IMR-90 (cell line): ENCODE measurements around the gene GLRA2. TPM values are rescaled to one million over a fixed set of nuclear protein-coding genes. Genes with fewer than 3 reads are reported as not detected.

Source experiments
- ATAC-seq: fragments of 200-7000 bp; cut with Tn5 transposase; 2 replicates; pipeline ENCODE4 v1.9.1; 2020; ENCODE audit warnings: low read depth, mild to moderate bottlenecking, moderate library complexity
- BruUV-seq: library from RNA; stranded (reverse); fragments of 400-500 nt; replicated peaks from 2 replicates; lab custom pipeline; 2021; lab: Mats Ljungman, UMichigan
- CTCF ChIA-PET: fragments of 300-600 bp; formaldehyde crosslinking; extraction: SDS; loops from one replicate; lab custom pipeline; 2021; ENCODE audit warnings: antibody characterized with exemption; lab: Yijun Ruan, JAX
- POLR2A ChIA-PET: fragments of 300-600 bp; sonication (Branson Sonifier 250); formaldehyde crosslinking; loops from one replicate; lab custom pipeline; 2022; ENCODE audit warnings: antibody characterized with exemption; ENCODE audit not compliant: unreplicated experiment; lab: Charles Lee
- DNase-seq: peaks from one replicate; pipeline ENCODE4 v3.0.0; 2013
- H2AFZ ChIP-seq: replicated peaks from 2 replicates; pipeline ENCODE3; 2013; ENCODE audit warnings: low read length, mild to moderate bottlenecking; ENCODE audit not compliant: poor library complexity
- H2AK5ac ChIP-seq: 2 replicates; pipeline ENCODE4 v1.6.1; 2013; ENCODE audit warnings: low read depth, low read length, inconsistent platforms
- H2AK9ac ChIP-seq: replicated peaks from 2 replicates; pipeline ENCODE3; 2013; ENCODE audit warnings: mild to moderate bottlenecking, low read depth, low read length, moderate library complexity; ENCODE audit not compliant: poor library complexity
- H2BK120ac ChIP-seq: 2 replicates; pipeline ENCODE4 v1.6.1; 2013; ENCODE audit warnings: low read depth, low read length, inconsistent platforms
- H2BK15ac ChIP-seq: 3 replicates; pipeline ENCODE4 v1.6.1; 2013; ENCODE audit warnings: low read depth, low read length, inconsistent platforms
- H2BK20ac ChIP-seq: 2 replicates; pipeline ENCODE4 v1.6.1; 2013; ENCODE audit warnings: low read depth, mild to moderate bottlenecking, inconsistent platforms, low read length, moderate library complexity
- H2BK5ac ChIP-seq: 2 replicates; pipeline ENCODE4 v1.6.1; 2013; ENCODE audit warnings: mild to moderate bottlenecking, low read depth, low read length, inconsistent platforms; ENCODE audit not compliant: poor library complexity, severe bottlenecking
- H3K14ac ChIP-seq: replicated peaks from 2 replicates; pipeline ENCODE4 v1.6.1; 2013; ENCODE audit warnings: low read depth, low read length, inconsistent platforms
- H3K18ac ChIP-seq: 2 replicates; pipeline ENCODE4 v1.6.1; 2013; ENCODE audit warnings: low read depth, low read length, control low read depth
- H3K23ac ChIP-seq: 2 replicates; pipeline ENCODE4 v1.6.1; 2013; ENCODE audit warnings: low read depth, low read length, inconsistent platforms
- H3K27ac ChIP-seq: 2 replicates; pipeline ENCODE4 v1.5.1; 2013; ENCODE audit warnings: mild to moderate bottlenecking, control low read depth, low read length; ENCODE audit not compliant: insufficient read depth
- H3K27me3 ChIP-seq: 2 replicates; pipeline ENCODE4 v1.6.1; 2013; ENCODE audit warnings: low read length; ENCODE audit not compliant: control insufficient read depth, insufficient read depth
- H3K36me3 ChIP-seq: 2 replicates; pipeline ENCODE4 v1.6.1; 2013; ENCODE audit warnings: low read length, mixed read lengths; ENCODE audit not compliant: control insufficient read depth, insufficient read depth
- H3K4ac ChIP-seq: 2 replicates; pipeline ENCODE4 v1.6.1; 2013; ENCODE audit warnings: low read depth, low read length, inconsistent platforms
- H3K4me1 ChIP-seq: 2 replicates; pipeline ENCODE4 v1.6.1; 2013; ENCODE audit warnings: low read length, mixed read lengths; ENCODE audit not compliant: control insufficient read depth, insufficient read depth
- H3K4me2 ChIP-seq: 2 replicates; pipeline ENCODE4 v1.6.1; 2013; ENCODE audit warnings: low read depth, mild to moderate bottlenecking, control low read depth, low read length, moderate library complexity
- H3K4me3 ChIP-seq: 2 replicates; pipeline ENCODE4 v1.5.1; 2013; ENCODE audit warnings: low read depth, mild to moderate bottlenecking, control low read depth, low read length, moderate library complexity; ENCODE audit not compliant: insufficient read depth
- H3K56ac ChIP-seq: 2 replicates; pipeline ENCODE4 v1.6.1; 2013; ENCODE audit warnings: low read length, inconsistent platforms; ENCODE audit not compliant: insufficient read depth; ENCODE audit errors: extremely low read depth
- H3K79me1 ChIP-seq, 2 experiments: 2 replicates each; pipeline ENCODE4 v1.6.1; 2013; ENCODE audit warnings: low read length in 2 of 2, inconsistent platforms in 1 of 2, low read depth in 1 of 2
- H3K9ac ChIP-seq: 2 replicates; pipeline ENCODE4 v1.6.1; 2013; ENCODE audit warnings: low read depth, low read length, control low read depth
- H3K9me1 ChIP-seq: 2 replicates; pipeline ENCODE4 v1.6.1; 2013; ENCODE audit warnings: low read length, inconsistent platforms; ENCODE audit not compliant: insufficient read depth
- H3K9me3 ChIP-seq: 2 replicates; pipeline ENCODE4 v1.6.1; 2013; ENCODE audit warnings: low read length; ENCODE audit not compliant: control insufficient read depth, insufficient read depth
- H4K20me1 ChIP-seq: 2 replicates; pipeline ENCODE4 v1.6.1; 2013; ENCODE audit warnings: low read length, inconsistent platforms; ENCODE audit not compliant: insufficient read depth
- H4K5ac ChIP-seq: 2 replicates; pipeline ENCODE4 v1.6.1; 2013; ENCODE audit warnings: mild to moderate bottlenecking, low read depth, low read length, control low read depth
- H4K8ac ChIP-seq, 2 experiments: 2 replicates each; pipeline ENCODE4 v1.6.1; 2013; ENCODE audit warnings: low read depth in 2 of 2, low read length in 2 of 2, control low read depth in 1 of 2, inconsistent platforms in 1 of 2
- H4K91ac ChIP-seq: 2 replicates; pipeline ENCODE4 v1.6.1; 2013; ENCODE audit warnings: low read depth, low read length, inconsistent platforms; ENCODE audit not compliant: insufficient read depth
- BHLHE40 ChIP-seq: fragments of 150-350 bp; IDR thresholded peaks from 2 replicates; pipeline ENCODE4 v1.6.1; 2016; ENCODE audit warnings: mild to moderate bottlenecking, low read depth, low read length
- CEBPB ChIP-seq: IDR thresholded peaks from 2 replicates; pipeline ENCODE4 v1.6.1; 2012; ENCODE audit warnings: low read depth, low read length, improper control_type of control experiment
- CHD1 ChIP-seq: IDR thresholded peaks from 2 replicates; pipeline ENCODE4 v1.6.1; 2012; ENCODE audit warnings: low read depth, low read length, improper control_type of control experiment
- CTCF ChIP-seq: conservative IDR thresholded peaks from 2 replicates; pipeline ENCODE4 v1.5.1; 2012; ENCODE audit warnings: mild to moderate bottlenecking, low read depth, low read length, improper control_type of control experiment
- ELK1 ChIP-seq: fragments of 150-350 bp; IDR thresholded peaks from 2 replicates; pipeline ENCODE4 v1.6.1; 2016; ENCODE audit warnings: low read depth, mild to moderate bottlenecking, low read length, moderate library complexity, borderline replicate concordance
- FOS ChIP-seq: fragments of 150-350 bp; IDR thresholded peaks from 2 replicates; pipeline ENCODE4 v1.6.1; 2016; ENCODE audit warnings: low read depth, low read length
- MAFK ChIP-seq: IDR thresholded peaks from 2 replicates; pipeline ENCODE4 v1.6.1; 2012; ENCODE audit warnings: low read depth, low read length, improper control_type of control experiment
- MXI1 ChIP-seq: IDR thresholded peaks from 2 replicates; pipeline ENCODE4 v1.6.1; 2012; ENCODE audit warnings: low read depth, mild to moderate bottlenecking, low read length, moderate library complexity, borderline replicate concordance
- NFE2L2 ChIP-seq: fragments of 150-350 bp; IDR thresholded peaks from 2 replicates; pipeline ENCODE4 v1.6.1; 2016; ENCODE audit warnings: low read depth, mild to moderate bottlenecking, low read length
- POLR2A ChIP-seq: IDR thresholded peaks from 2 replicates; pipeline ENCODE4 v1.6.1; 2012; ENCODE audit warnings: mild to moderate bottlenecking, low read depth, low read length
- RAD21 ChIP-seq: IDR thresholded peaks from 2 replicates; pipeline ENCODE4 v1.6.1; 2012; ENCODE audit warnings: low read length, improper control_type of control experiment
- RCOR1 ChIP-seq: IDR thresholded peaks from 2 replicates; pipeline ENCODE4 v1.6.1; 2012; ENCODE audit warnings: mild to moderate bottlenecking, low read length, improper control_type of control experiment; ENCODE audit not compliant: insufficient replicate concordance
- RFX5 ChIP-seq: IDR thresholded peaks from 2 replicates; pipeline ENCODE4 v1.8.0; 2012; ENCODE audit warnings: low read depth, mild to moderate bottlenecking, low read length, moderate library complexity
- USF2 ChIP-seq: fragments of 150-350 bp; IDR thresholded peaks from 2 replicates; pipeline ENCODE4 v1.6.1; 2017; ENCODE audit warnings: mild to moderate bottlenecking, antibody characterized with exemption, low read length, low read depth
- WGBS, 2 experiments: methylation state at CpG; one replicate each; pipeline versions ENCODE4 v1.1.5 to v1.1.7; 2013; ENCODE audit warnings: missing lambda C conversion rate in 2 of 2; ENCODE audit not compliant: insufficient read length in 1 of 2; ENCODE audit errors: extremely low coverage in 2 of 2; 5-methylcytosine and 5-hydroxymethylcytosine counted together
- dilution Hi-C: fragments of 300-500 bp; cut with HindIII; formaldehyde crosslinking; loops from one replicate; pipeline ENCODE4 v1.14.3; 2018; ENCODE audit warnings: low sequenced_read_pairs; ENCODE audit not compliant: unreplicated experiment
- in situ Hi-C: fragments of 300-500 bp; cut with MboI; formaldehyde crosslinking; loops from 3 replicates; pipeline ENCODE4 v1.14.3; 2019; ENCODE audit warnings: low sequenced_read_pairs, inconsistent platforms, mixed read lengths
- intact Hi-C: fragments of 100-400 bp; cut with micrococcal nuclease; formaldehyde crosslinking; loops from 2 replicates; pipeline ENCODE4 v1.10.0; 2022
- polyA plus RNA-seq, 3 experiments: library from polyadenylated mRNA; depleted of rRNA; stranded (reverse); fragments of >200 nt; gene quantifications; 2 replicates each; pipeline ENCODE4 v1.2.3, GENCODE V29; 2012; ENCODE audit warnings: low replicate concordance in 1 of 3
- total RNA-seq: library from RNA; depleted of rRNA; stranded (reverse); fragments of >200 nt; gene quantifications from 2 replicates; pipeline ENCODE4 v1.2.3, GENCODE V29; 2012

The GLRA2 gene
- total and polyA plus RNA-seq, 2 of the 4 experiments (the other 2 are of a cell fraction) = not detected

- TF ChIP-seq CHD1 (no peak), POLR2A (no peak), ELK1 (no peak), NFE2L2 (no peak), RAD21 (0 out of 2 replicates have a peak, but pooled peaks have one; percentile 19), USF2 (no peak), MXI1 (no peak), RCOR1 (no peak), CTCF (peak; percentile 32; the same call in 1 of the 2 replicates), BHLHE40 (no peak), RFX5 (no peak), CEBPB (no peak), MAFK (no peak), FOS (no peak)
- Histone ChIP-seq H3K14ac (no peak overlapping the region), H3K27me3 (no peaks in the 10 kb centered on the region), H3K36me3 (no peaks in the 10 kb centered on the region), H2BK120ac (no peak overlapping the region), H2AK9ac (no peak overlapping the region), H3K4me3 (no peak overlapping the region), H4K20me1 (no peaks in the 10 kb centered on the region), H3K9ac (no peak overlapping the region), H3K4me2 (no peak overlapping the region; the same call in 1 of the 2 replicates), H3K56ac (no peak overlapping the region; the same call in 1 of the 2 replicates), H2BK5ac (no peak overlapping the region), H2BK15ac (no peak overlapping the region), H3K4ac (no peak overlapping the region), H3K18ac (no peak overlapping the region), H2AFZ (no peak overlapping the region), H4K5ac (no peak overlapping the region), H3K23ac (no peak overlapping the region), H3K27ac (no peak overlapping the region), H3K9me3 (no peaks in the 10 kb centered on the region), H3K79me1 (no peaks in the 10 kb centered on the region), H2AK5ac (no peak overlapping the region), H3K9me1 (no peaks in the 10 kb centered on the region), H4K8ac (no peak overlapping the region), H4K91ac (no peak overlapping the region), H2BK20ac (no peak overlapping the region), H3K4me1 (no peaks in the 10 kb centered on the region)
- intact Hi-C loops = loop anchor here (2.0 kb wide), 1 partner anchor 490 kb away; no protein-coding TSS in a partner anchor
- DNase-seq = peak; percentile 5
- no TSS peak for BruUV-seq
- WGBS, 2 experiments = 11% methylated on average over 5 of the region's 14 CpGs; no CpG with 5 or more reads in 1 of the 2 experiments
- CTCF ChIA-PET = no interaction called here
- dilution Hi-C loops = no loop called here
- ATAC-seq = no peak
- POLR2A ChIA-PET = no interaction called here
- in situ Hi-C loops = no loop called here
Observed at GRCh38 chrX:14528629-14529289, 577 bp upstream of the GLRA2 start.
